Measurements from ENCODE around the gene SAFB. TPM values are rescaled to one million over a fixed set of nuclear protein-coding genes. Genes with fewer than 3 reads are reported as not detected.

The SAFB gene
- total RNA-seq, 1 experiment from 2014 or later: 83.0 TPM

- in situ Hi-C loops (cut with HindIII; ENCODE audit: low pct_unique_long_range_greater_than_20kb, low sequenced_read_pairs): no loop called here
- no peak for DNase-seq (ENCODE audit: low read depth, low spot score)
- POLR2A ChIA-PET: no interaction called here
- Histone ChIP-seq H3K4me1 (ENCODE audit: control insufficient read depth, insufficient read depth, low read length) (no peaks in the 10 kb centered on the region), H3K27me3 (ENCODE audit: control insufficient read depth, insufficient read depth, low read length) (no peaks in the 10 kb centered on the region), H3K36me3 (ENCODE audit: control insufficient read depth, insufficient read depth, low read length) (peaks cover 17% of the 10 kb centered on the region), H3K27ac (ENCODE audit: low read length) (no peak overlapping the region), H3K4me3 (ENCODE audit: low read depth in 2 of 2, low read length in 2 of 2) (no peak overlapping the region), H3K9me3 (ENCODE audit: control insufficient read depth, insufficient read depth, low read depth, low read length) (no peaks in the 10 kb centered on the region)
- TF ChIP-seq POLR2AphosphoS5 (IDR thresholded peaks at IDR 0.05; ENCODE audit: low read depth, low read length): no peak
- TF ChIP-seq REST (IDR thresholded peaks at IDR 0.05; ENCODE audit: insufficient read depth in 1 of 2, low read depth in 2 of 2, low read length in 1 of 2): no peak
- TF ChIP-seq CTCF (IDR thresholded peaks at IDR 0.05): no peak
- TF ChIP-seq SIN3A (IDR thresholded peaks at IDR 0.05; ENCODE audit: borderline replicate concordance, insufficient read depth, low read depth, low read length): no peak
- TF ChIP-seq TCF7L2 (IDR thresholded peaks at IDR 0.05; ENCODE audit: low read depth, low read length): no peak
- no peak for ATAC-seq
- intact Hi-C loops (cut with micrococcal nuclease; ENCODE audit: unreplicated experiment): no loop called here
- no TSS peak for BruUV-seq (replicated peaks)
- CTCF ChIA-PET: no interaction called here
Measured at GRCh38 chr19:5600797-5601196, 22.1 kb upstream of the SAFB start.

GRCh38 chr19:5603626-5604025 lies 19.3 kb upstream of the SAFB start:
- Histone ChIP-seq H3K4me3 (ENCODE audit: low read depth in 2 of 2, low read length in 2 of 2) (no peak overlapping the region), H3K27ac (ENCODE audit: low read length) (no peak overlapping the region), H3K9me3 (ENCODE audit: control insufficient read depth, insufficient read depth, low read depth, low read length) (no peaks in the 10 kb centered on the region), H3K4me1 (ENCODE audit: control insufficient read depth, insufficient read depth, low read length) (no peaks in the 10 kb centered on the region), H3K27me3 (ENCODE audit: control insufficient read depth, insufficient read depth, low read length) (no peaks in the 10 kb centered on the region), H3K36me3 (ENCODE audit: control insufficient read depth, insufficient read depth, low read length) (peaks cover 13% of the 10 kb centered on the region)
- intact Hi-C loops (cut with micrococcal nuclease; ENCODE audit: unreplicated experiment): no loop called here
- TF ChIP-seq CTCF (IDR thresholded peaks at IDR 0.05) (no peak), TCF7L2 (IDR thresholded peaks at IDR 0.05; ENCODE audit: low read depth, low read length) (no peak), POLR2AphosphoS5 (IDR thresholded peaks at IDR 0.05; ENCODE audit: low read depth, low read length) (no peak), REST (IDR thresholded peaks at IDR 0.05; ENCODE audit: insufficient read depth in 1 of 2, low read depth in 2 of 2, low read length in 1 of 2) (no peak), SIN3A (IDR thresholded peaks at IDR 0.05; ENCODE audit: borderline replicate concordance, insufficient read depth, low read depth, low read length) (no peak)
- in situ Hi-C loops (cut with HindIII; ENCODE audit: low pct_unique_long_range_greater_than_20kb, low sequenced_read_pairs): no loop called here
- DNase-seq (ENCODE audit: low read depth, low spot score): no peak
- no peak for ATAC-seq
- CTCF ChIA-PET: no interaction called here
- BruUV-seq (replicated peaks): no TSS peak
- POLR2A ChIA-PET: no interaction called here

Measured in Panc1 (cell line).